ENCODE data around the gene CWC27. TPM values are rescaled to one million over a fixed set of nuclear protein-coding genes. Genes with fewer than 3 reads are reported as not detected.

Gene CWC27
- total and polyA plus RNA-seq, 9 of the 15 experiments (the other 6 are each of a cell fraction or from before 2014, with no cell fraction given): 19.7 to 49.3 (median 38.3) TPM

DNA sequence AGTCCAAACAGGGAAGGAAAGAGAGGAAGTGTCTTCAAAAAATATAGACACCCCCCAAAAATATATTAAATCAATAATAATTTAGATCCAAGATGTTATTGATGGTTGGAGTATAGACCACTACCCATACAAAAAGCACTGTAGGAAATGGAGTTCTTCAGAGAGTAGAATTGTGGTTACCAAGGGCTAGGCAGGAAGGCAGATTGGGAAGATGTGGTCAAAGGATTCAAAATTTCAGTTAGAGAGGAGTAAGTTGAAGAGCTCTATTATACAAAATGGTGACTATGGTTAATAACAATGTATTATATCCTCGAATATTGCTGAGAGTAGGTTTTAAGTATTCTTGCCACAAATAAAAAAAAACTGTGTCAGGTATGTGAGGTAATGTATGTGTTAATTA is 149.4 kb downstream of the CWC27 start:
- no peak overlapping the region for H3K9ac ChIP-seq (ENCODE audit: insufficient read depth in 1 of 2, low read depth in 2 of 2, low read length in 2 of 2)
- TF ChIP-seq RFX1 (IDR thresholded peaks at IDR 0.05) (no peak), CBFA2T3 (IDR thresholded peaks at IDR 0.05) (no peak), DACH1 (IDR thresholded peaks at IDR 0.05; ENCODE audit: partially characterized antibody) (no peak), ZBTB8A (IDR thresholded peaks at IDR 0.05; ENCODE audit: partially characterized antibody) (no peak), NONO (IDR thresholded peaks at IDR 0.05; ENCODE audit: low read depth in 2 of 2, low read length in 1 of 2) (no peak), ADNP (tag; IDR thresholded peaks at IDR 0.05) (no peak), SAP30 (IDR thresholded peaks at IDR 0.05; ENCODE audit: borderline replicate concordance, insufficient read depth, low read depth, low read length, poor library complexity, severe bottlenecking) (no peak), FOSL1 (tag; conservative IDR thresholded peaks at IDR 0.05) (no peak), XRCC4 (IDR thresholded peaks at IDR 0.05; ENCODE audit: extremely low read depth, insufficient read depth, insufficient read length) (no peak), ZKSCAN8 (CRISPR knock-in tag; IDR thresholded peaks at IDR 0.05) (no peak)
- TF ChIP-seq, protein P1, sequence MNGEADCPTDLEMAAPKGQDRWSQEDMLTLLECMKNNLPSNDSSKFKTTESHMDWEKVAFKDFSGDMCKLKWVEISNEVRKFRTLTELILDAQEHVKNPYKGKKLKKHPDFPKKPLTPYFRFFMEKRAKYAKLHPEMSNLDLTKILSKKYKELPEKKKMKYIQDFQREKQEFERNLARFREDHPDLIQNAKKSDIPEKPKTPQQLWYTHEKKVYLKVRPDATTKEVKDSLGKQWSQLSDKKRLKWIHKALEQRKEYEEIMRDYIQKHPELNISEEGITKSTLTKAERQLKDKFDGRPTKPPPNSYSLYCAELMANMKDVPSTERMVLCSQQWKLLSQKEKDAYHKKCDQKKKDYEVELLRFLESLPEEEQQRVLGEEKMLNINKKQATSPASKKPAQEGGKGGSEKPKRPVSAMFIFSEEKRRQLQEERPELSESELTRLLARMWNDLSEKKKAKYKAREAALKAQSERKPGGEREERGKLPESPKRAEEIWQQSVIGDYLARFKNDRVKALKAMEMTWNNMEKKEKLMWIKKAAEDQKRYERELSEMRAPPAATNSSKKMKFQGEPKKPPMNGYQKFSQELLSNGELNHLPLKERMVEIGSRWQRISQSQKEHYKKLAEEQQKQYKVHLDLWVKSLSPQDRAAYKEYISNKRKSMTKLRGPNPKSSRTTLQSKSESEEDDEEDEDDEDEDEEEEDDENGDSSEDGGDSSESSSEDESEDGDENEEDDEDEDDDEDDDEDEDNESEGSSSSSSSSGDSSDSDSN (IDR thresholded peaks at IDR 0.05; ENCODE audit: borderline replicate concordance in 1 of 2, low read depth in 2 of 2, low read length in 2 of 2): no peak
- H3K27ac ChIP-seq (ENCODE audit: extremely low read depth, low read depth, low read length): no peak overlapping the region
- FAIRE-seq: no peak
- ChIA-PET POLR2A (no interaction called here), CTCF (ENCODE audit: low intra/inter-chr PET ratio) (no interaction called here)
- H3K4me3 ChIP-seq: no peak overlapping the region
- 0% methylated on average over 1 of the region's 1 CpG for WGBS (ENCODE audit: insufficient coverage, low coverage, missing lambda C conversion rate)
- H3K9me3 ChIP-seq (replicated peaks; ENCODE audit: control insufficient read depth, insufficient read depth, low read depth, low read length): no peaks in the 10 kb centered on the region
- no peak for DNase-seq (ENCODE audit: extremely low read depth in 1 of 4, low spot score in 3 of 4)
- no peak overlapping the region for H3K4me2 ChIP-seq (ENCODE audit: insufficient read depth, low read length)
- BruUV-seq (replicated peaks): no TSS peak
- no peak for ATAC-seq
- in situ Hi-C loops (cut with MboI): no loop called here
- no peak overlapping the region for H2AFZ ChIP-seq (ENCODE audit: low read depth, low read length)
- H3K36me3 ChIP-seq (ENCODE audit: control insufficient read depth, insufficient read depth, low read length): no peaks in the 10 kb centered on the region
- H3K4me1 ChIP-seq (replicated peaks in 1 of 2; ENCODE audit: control insufficient read depth in 2 of 2, insufficient read depth in 2 of 2, low read length in 2 of 2): no peaks in the 10 kb centered on the region
- intact Hi-C loops (cut with micrococcal nuclease): no loop called here
- no peaks in the 10 kb centered on the region for H3K9me1 ChIP-seq (ENCODE audit: control insufficient read depth, insufficient read depth, low read length)
- H4K20me1 ChIP-seq (replicated peaks; ENCODE audit: control insufficient read depth, insufficient read depth, low read length): no peaks in the 10 kb centered on the region
- no peaks in the 10 kb centered on the region for H3K27me3 ChIP-seq (ENCODE audit: control insufficient read depth in 2 of 2, insufficient read depth in 2 of 2, low read length in 2 of 2)
- no peaks in the 10 kb centered on the region for H3K79me2 ChIP-seq (ENCODE audit: control insufficient read depth, insufficient read depth, low read length)

Measured in K562 (cell line).